Measurements from ENCODE around the gene NLE1. TPM values are rescaled to one million over a fixed set of nuclear protein-coding genes. Genes with fewer than 3 reads are reported as not detected.

Gene NLE1
- total and polyA plus RNA-seq, 2 donors (not counting 1 experiment from before 2014, with no cell fraction given), result 16.5 to 17.5 TPM

- no peak overlapping the region for H3K4me2 ChIP-seq (replicated peaks; ENCODE audit: low read depth, low read length, poor library complexity, severe bottlenecking)
- H2AFZ ChIP-seq (ENCODE audit: insufficient read depth, low read depth, low read length, poor library complexity, severe bottlenecking), result no peak overlapping the region
- no peaks in the 10 kb centered on the region for H3K4me1 ChIP-seq (ENCODE audit: control insufficient read depth in 2 of 2, insufficient read depth in 2 of 2, low read length in 2 of 2)
- H3K4me3 Mint-ChIP-seq, result no peak overlapping the region
- DNase-seq (no peak), ATAC-seq (ENCODE audit: low read depth) (no peak)
- WGBS (ENCODE audit: insufficient coverage), result no CpG with 5 or more reads among the region's 7 CpGs
- no peak overlapping the region for H3K27ac Mint-ChIP-seq
- H3K9me3 Mint-ChIP-seq (ENCODE audit: insufficient read depth), result no peaks in the 10 kb centered on the region
- CTCF ChIA-PET, result interaction anchor here (0.9 kb wide), 1 partner anchor 375 kb away, joined by 3 read pairs; no protein-coding TSS in a partner anchor
- H3K79me2 ChIP-seq (ENCODE audit: control insufficient read depth, insufficient read depth, low read length), result no peaks in the 10 kb centered on the region
- H3K4me1 Mint-ChIP-seq, result no peaks in the 10 kb centered on the region
- H3K27me3 Mint-ChIP-seq, result peaks cover 53% of the 10 kb centered on the region
- no peaks in the 10 kb centered on the region for H3K36me3 ChIP-seq (replicated peaks in 1 of 2; ENCODE audit: control extremely low read depth in 1 of 2, control insufficient read depth in 1 of 2, extremely low read depth in 1 of 2, insufficient read depth in 2 of 2, low read length in 1 of 2)
- H3K9ac ChIP-seq (ENCODE audit: low read length), result no peak overlapping the region
- H3K9me3 ChIP-seq (ENCODE audit: control extremely low read depth in 1 of 3, control insufficient read depth in 2 of 3, insufficient read depth in 1 of 3, low read length in 2 of 3), result no peaks in the 10 kb centered on the region
- intact Hi-C loops (cut with micrococcal nuclease), result no loop called here
- H3K27me3 ChIP-seq (replicated peaks in 1 of 4; ENCODE audit: control extremely low read depth in 1 of 4, control insufficient read depth in 3 of 4, insufficient read depth in 4 of 4, low read length in 3 of 4), result peaks cover 0 to 21% (median 9%) of the 10 kb centered on the region in 4 experiments
- no peak overlapping the region for H3K27ac ChIP-seq (ENCODE audit: low read length in 2 of 2)
- no peaks in the 10 kb centered on the region for H4K20me1 ChIP-seq (ENCODE audit: control insufficient read depth, insufficient read depth, low read length, poor library complexity, severe bottlenecking)
- no peak overlapping the region for H3K4me3 ChIP-seq (ENCODE audit: control extremely low read depth in 1 of 5, extremely low read depth in 1 of 5, insufficient read depth in 1 of 5, low read depth in 2 of 5, low read length in 4 of 5)
- TF ChIP-seq EZH2 (IDR thresholded peaks at IDR 0.05; ENCODE audit: borderline replicate concordance, insufficient read depth, low read depth, low read length, poor library complexity, severe bottlenecking), result no peak
- no peak for TF ChIP-seq CTCF (IDR thresholded peaks at IDR 0.05)
- POLR2A ChIA-PET, result no interaction called here
Observed at GRCh38 chr17:35163886-35164285, 21.8 kb upstream of the NLE1 start.

DNA sequence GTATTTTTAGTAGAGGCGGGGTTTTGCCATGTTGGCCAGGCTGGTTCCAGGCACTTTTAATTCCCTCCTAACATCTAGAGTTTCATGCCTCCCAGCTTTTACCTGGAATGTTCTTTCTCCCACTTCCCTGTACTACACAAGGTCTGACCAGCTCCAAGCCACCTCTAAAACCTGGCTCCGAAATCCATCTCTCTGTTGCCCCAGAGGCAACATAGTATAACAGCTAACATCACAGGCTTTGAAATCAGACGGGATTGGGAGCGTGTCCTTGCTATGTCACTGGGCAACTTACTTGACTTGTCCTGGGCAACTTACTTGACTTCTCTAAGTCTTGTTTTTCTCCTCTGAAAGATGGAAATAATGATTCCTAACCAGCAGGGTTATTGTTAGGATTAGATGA lies 20.7 kb upstream of the NLE1 start:
- no peaks in the 10 kb centered on the region for H4K20me1 ChIP-seq (ENCODE audit: control insufficient read depth, insufficient read depth, low read length, poor library complexity, severe bottlenecking)
- H3K4me2 ChIP-seq (replicated peaks; ENCODE audit: low read depth, low read length, poor library complexity, severe bottlenecking), result no peak overlapping the region
- POLR2A ChIA-PET, result no interaction called here
- no peak overlapping the region for H3K27ac Mint-ChIP-seq
- TF ChIP-seq EZH2 (IDR thresholded peaks at IDR 0.05; ENCODE audit: borderline replicate concordance, insufficient read depth, low read depth, low read length, poor library complexity, severe bottlenecking) (no peak), CTCF (IDR thresholded peaks at IDR 0.05) (no peak)
- no peak overlapping the region for H3K9ac ChIP-seq (ENCODE audit: low read length)
- no peak overlapping the region for H2AFZ ChIP-seq (ENCODE audit: insufficient read depth, low read depth, low read length, poor library complexity, severe bottlenecking)
- CTCF ChIA-PET, result interaction anchor here (1.0 kb wide), 1 partner anchor 584 kb away, joined by 3 read pairs; no protein-coding TSS in a partner anchor
- no peaks in the 10 kb centered on the region for H3K79me2 ChIP-seq (ENCODE audit: control insufficient read depth, insufficient read depth, low read length)
- ATAC-seq (ENCODE audit: low read depth), result no peak
- H3K27me3 ChIP-seq (replicated peaks in 1 of 4; ENCODE audit: control extremely low read depth in 1 of 4, control insufficient read depth in 3 of 4, insufficient read depth in 4 of 4, low read length in 3 of 4), result peaks cover 0 to 24% (median 11%) of the 10 kb centered on the region in 4 experiments
- H3K9me3 ChIP-seq (ENCODE audit: control extremely low read depth in 1 of 3, control insufficient read depth in 2 of 3, insufficient read depth in 1 of 3, low read length in 2 of 3), result no peaks in the 10 kb centered on the region
- no peak overlapping the region for H3K4me3 Mint-ChIP-seq
- H3K36me3 ChIP-seq (replicated peaks in 1 of 2; ENCODE audit: control extremely low read depth in 1 of 2, control insufficient read depth in 1 of 2, extremely low read depth in 1 of 2, insufficient read depth in 2 of 2, low read length in 1 of 2), result no peaks in the 10 kb centered on the region
- 97% methylated on average over 3 of the region's 4 CpGs for WGBS (ENCODE audit: insufficient coverage)
- intact Hi-C loops (cut with micrococcal nuclease), result no loop called here
- peaks cover 57% of the 10 kb centered on the region for H3K27me3 Mint-ChIP-seq
- no peak overlapping the region for H3K4me3 ChIP-seq (ENCODE audit: control extremely low read depth in 1 of 5, extremely low read depth in 1 of 5, insufficient read depth in 1 of 5, low read depth in 2 of 5, low read length in 4 of 5)
- no peak for DNase-seq
- no peaks in the 10 kb centered on the region for H3K4me1 Mint-ChIP-seq
- no peaks in the 10 kb centered on the region for H3K9me3 Mint-ChIP-seq (ENCODE audit: insufficient read depth)
- H3K27ac ChIP-seq (ENCODE audit: low read length in 2 of 2), result no peak overlapping the region
- no peaks in the 10 kb centered on the region for H3K4me1 ChIP-seq (ENCODE audit: control insufficient read depth in 2 of 2, insufficient read depth in 2 of 2, low read length in 2 of 2)

All from B cell (primary cell).